HAP-1 (cell line): ENCODE measurements around the gene C16orf92.

Experiments used
- DNase-seq, 2 experiments: peaks; one replicate each; pipeline ENCODE4 v3.0.0-alpha.2; 2016 to 2020; ENCODE audit warnings: low spot score in 2 of 2
- H3K27me3 ChIP-seq: fragments of 250-450 bp; sonication (Bioruptor Pico); 2 replicates; pipeline ENCODE4 v1.5.1; 2020; ENCODE audit warnings: low read depth, mild to moderate bottlenecking, moderate library complexity
- H3K36me3 ChIP-seq: fragments of 250-450 bp; sonication (Bioruptor Pico); replicated peaks from 2 replicates; pipeline ENCODE4 v1.5.1; 2020; ENCODE audit warnings: mild to moderate bottlenecking
- H3K4me1 ChIP-seq: fragments of 250-450 bp; sonication (Bioruptor Pico); 2 replicates; pipeline ENCODE4 v1.5.1; 2020; ENCODE audit warnings: mild to moderate bottlenecking
- H3K4me3 ChIP-seq: fragments of 250-450 bp; sonication (Bioruptor Pico); 2 replicates; pipeline ENCODE4 v1.5.1; 2020; ENCODE audit warnings: mild to moderate bottlenecking, moderate library complexity
- H3K9me3 ChIP-seq: fragments of 250-450 bp; sonication (Bioruptor Pico); 2 replicates; pipeline ENCODE4 v1.5.1; 2020; ENCODE audit warnings: mild to moderate bottlenecking, moderate library complexity
- in situ Hi-C: fragments of 300-500 bp; cut with MboI; formaldehyde crosslinking; loops from 3 replicates; pipeline ENCODE4 v1.14.3; 2020; ENCODE audit warnings: low sequenced_read_pairs, inconsistent platforms, mixed read lengths

Gene C16orf92

DNA sequence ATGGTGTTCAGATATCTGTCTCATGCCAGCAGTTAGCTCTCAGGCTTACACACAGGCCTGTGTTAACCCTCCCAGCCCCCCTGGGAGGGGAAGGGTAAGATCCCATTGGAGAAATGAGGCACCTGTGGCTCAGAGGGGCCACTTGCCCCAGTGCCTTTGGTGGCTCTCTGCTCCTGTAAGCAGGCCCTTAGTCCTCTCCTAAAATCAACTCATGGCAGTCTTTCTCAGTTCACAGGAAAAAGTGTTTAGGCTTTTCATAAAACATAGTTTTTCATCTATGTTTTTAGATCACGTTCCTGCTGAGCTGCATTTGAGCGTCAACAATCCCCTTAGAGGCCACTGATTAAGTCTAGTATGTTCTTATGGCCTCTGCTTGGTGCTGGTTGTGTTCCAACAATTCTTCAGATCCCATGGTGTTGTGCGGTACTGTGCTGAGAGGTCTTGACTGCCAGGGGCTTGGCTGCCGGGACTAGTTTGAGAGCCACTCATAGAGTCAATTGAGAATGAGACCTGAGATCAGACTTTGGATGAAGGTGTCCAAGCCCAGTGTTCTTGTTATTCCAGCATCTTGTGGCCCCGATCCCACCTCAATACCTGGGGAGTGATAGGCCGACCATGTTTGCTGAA lies 38.7 kb upstream of the C16orf92 start:
- DNase-seq, result no peak
- in situ Hi-C loops, result no loop called here
- Histone ChIP-seq H3K36me3 (peaks cover 92% of the 10 kb centered on the region), H3K4me1 (no peaks in the 10 kb centered on the region), H3K9me3 (no peaks in the 10 kb centered on the region), H3K27me3 (no peaks in the 10 kb centered on the region), H3K4me3 (no peak overlapping the region)

DNA sequence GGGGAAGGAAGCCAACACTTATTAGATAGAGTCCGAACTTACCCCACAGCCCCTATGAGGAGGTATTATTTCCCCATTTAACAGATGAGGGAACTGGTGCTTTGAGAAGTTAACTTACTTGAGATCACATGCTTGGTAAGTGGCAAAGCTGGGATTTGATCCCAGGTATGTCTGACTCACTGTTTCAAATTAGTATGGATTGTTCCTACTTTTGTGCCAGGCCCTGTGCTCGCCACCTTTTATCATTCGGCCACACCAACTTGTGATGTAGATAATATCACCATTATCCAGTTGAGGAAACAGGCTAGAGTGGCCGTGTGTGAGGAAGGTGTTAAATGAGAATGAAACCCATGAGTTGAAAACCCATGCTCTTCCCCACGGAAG lies 38.2 kb upstream of the C16orf92 start:
- no peak for DNase-seq
- H3K27me3 ChIP-seq, result no peaks in the 10 kb centered on the region
- H3K4me1 ChIP-seq, result no peaks in the 10 kb centered on the region
- no peak overlapping the region for H3K4me3 ChIP-seq
- peaks cover 90% of the 10 kb centered on the region for H3K36me3 ChIP-seq
- H3K9me3 ChIP-seq, result no peaks in the 10 kb centered on the region
- in situ Hi-C loops, result no loop called here

DNA sequence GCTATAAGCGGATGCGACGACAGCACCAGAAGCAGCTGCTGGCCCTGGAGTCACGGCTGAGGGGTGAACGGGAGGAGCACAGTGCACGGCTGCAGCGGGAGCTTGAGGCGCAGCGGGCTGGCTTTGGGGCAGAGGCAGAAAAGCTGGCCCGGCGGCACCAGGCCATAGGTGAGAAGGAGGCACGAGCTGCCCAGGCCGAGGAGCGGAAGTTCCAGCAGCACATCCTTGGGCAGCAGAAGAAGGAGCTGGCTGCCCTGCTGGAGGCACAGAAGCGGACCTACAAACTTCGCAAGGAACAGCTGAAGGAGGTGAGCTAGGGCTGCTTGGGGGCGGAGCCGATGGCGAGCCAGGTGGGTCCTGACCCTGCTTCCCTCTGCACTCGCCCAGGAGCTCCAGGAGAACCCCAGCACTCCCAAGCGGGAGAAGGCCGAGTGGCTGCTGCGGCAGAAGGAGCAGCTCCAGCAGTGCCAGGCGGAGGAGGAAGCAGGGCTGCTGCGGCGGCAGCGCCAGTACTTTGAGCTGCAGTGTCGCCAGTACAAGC lies 37.7 kb upstream of the C16orf92 start:
- no peaks in the 10 kb centered on the region for H3K9me3 ChIP-seq
- DNase-seq, result no peak
- H3K4me1 ChIP-seq, result no peaks in the 10 kb centered on the region
- in situ Hi-C loops, result no loop called here
- peaks cover 90% of the 10 kb centered on the region for H3K36me3 ChIP-seq
- no peak overlapping the region for H3K4me3 ChIP-seq
- H3K27me3 ChIP-seq, result no peaks in the 10 kb centered on the region

DNA sequence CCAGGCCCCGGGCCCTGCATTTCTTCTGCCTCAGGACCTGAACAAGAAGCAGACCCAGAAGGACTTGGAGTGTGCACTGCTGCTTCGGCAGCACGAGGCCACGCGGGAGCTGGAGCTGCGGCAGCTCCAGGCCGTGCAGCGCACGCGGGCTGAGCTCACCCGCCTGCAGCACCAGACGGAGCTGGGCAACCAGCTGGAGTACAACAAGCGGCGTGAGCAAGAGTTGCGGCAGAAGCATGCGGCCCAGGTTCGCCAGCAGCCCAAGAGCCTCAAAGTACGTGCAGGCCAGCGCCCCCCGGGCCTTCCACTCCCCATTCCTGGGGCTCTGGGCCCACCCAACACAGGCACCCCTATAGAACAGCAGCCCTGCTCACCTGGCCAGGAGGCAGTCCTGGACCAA lies 36.8 kb upstream of the C16orf92 start:
- in situ Hi-C loops, result no loop called here
- Histone ChIP-seq H3K4me1 (no peaks in the 10 kb centered on the region), H3K9me3 (no peaks in the 10 kb centered on the region), H3K4me3 (no peak overlapping the region), H3K36me3 (peaks cover 90% of the 10 kb centered on the region), H3K27me3 (no peaks in the 10 kb centered on the region)
- DNase-seq, result no peak

DNA sequence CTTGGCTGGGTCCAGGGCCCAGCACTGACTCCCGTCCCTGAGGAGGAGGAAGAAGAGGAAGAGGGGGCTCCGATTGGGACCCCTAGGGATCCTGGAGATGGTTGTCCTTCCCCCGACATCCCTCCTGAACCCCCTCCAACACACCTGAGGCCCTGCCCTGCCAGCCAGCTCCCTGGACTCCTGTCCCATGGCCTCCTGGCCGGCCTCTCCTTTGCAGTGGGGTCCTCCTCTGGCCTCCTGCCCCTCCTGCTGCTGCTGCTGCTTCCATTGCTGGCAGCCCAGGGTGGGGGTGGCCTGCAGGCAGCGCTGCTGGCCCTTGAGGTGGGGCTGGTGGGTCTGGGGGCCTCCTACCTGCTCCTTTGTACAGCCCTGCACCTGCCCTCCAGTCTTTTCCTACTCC lies 36.1 kb upstream of the C16orf92 start:
- in situ Hi-C loops, result no loop called here
- Histone ChIP-seq H3K36me3 (peaks cover 84% of the 10 kb centered on the region), H3K4me1 (no peaks in the 10 kb centered on the region), H3K4me3 (no peak overlapping the region), H3K9me3 (no peaks in the 10 kb centered on the region), H3K27me3 (no peaks in the 10 kb centered on the region)
- DNase-seq, result no peak

DNA sequence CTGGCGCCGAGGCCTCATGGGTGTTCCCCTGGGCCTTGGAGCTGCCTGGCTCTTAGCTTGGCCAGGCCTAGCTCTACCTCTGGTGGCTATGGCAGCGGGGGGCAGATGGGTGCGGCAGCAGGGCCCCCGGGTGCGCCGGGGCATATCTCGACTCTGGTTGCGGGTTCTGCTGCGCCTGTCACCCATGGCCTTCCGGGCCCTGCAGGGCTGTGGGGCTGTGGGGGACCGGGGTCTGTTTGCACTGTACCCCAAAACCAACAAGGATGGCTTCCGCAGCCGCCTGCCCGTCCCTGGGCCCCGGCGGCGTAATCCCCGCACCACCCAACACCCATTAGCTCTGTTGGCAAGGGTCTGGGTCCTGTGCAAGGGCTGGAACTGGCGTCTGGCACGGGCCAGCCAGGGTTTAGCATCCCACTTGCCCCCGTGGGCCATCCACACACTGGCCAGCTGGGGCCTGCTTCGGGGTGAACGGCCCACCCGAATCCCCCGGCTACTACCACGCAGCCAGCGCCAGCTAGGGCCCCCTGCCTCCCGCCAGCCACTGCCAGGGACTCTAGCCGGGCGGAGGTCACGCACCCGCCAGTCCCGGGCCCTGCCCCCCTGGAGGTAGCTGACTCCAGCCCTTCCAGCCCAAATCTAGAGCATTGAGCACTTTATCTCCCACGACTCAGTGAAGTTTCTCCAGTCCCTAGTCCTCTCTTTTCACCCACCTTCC lies 35.5 kb upstream of the C16orf92 start:
- no peak for DNase-seq
- in situ Hi-C loops, result no loop called here
- Histone ChIP-seq H3K36me3 (peaks cover 82% of the 10 kb centered on the region), H3K4me1 (no peaks in the 10 kb centered on the region), H3K27me3 (no peaks in the 10 kb centered on the region), H3K9me3 (no peaks in the 10 kb centered on the region), H3K4me3 (no peak overlapping the region)

DNA sequence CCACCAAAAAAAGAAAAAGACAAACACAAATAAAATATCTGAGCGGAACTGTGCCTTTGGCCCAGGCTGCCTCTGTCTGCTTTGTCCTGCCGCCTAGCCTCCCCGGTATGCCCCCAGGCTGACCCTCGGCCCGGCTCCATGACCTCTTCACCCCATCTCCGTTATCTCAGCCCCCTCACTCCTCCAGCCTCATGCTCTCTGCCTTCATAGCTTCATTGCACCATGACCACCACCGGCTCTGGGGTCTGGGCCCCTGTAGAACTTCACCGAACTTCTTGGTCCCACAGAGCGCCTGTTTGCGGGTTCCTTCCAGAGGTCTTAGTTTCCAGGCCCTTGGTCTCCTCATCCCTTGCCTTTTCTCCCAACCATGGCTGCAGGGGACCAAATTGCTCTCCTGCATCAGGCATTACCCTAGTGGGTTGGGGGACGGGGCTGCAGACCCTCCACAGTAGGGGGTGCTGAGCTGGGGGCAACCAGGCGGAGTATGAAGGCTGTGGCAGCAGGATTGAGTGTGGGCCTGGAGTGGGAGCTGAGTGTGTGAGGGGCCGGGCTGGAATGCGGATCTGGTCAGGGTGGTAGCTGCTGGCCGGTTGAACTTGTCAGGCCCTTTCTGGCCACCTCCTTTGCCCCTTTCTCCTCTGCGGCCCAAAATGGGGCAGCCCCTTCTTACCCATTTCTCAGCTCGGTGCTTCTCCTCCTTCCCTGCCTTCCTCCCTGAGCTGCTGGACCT lies 34.5 kb upstream of the C16orf92 start:
- no peak for DNase-seq
- Histone ChIP-seq H3K9me3 (no peaks in the 10 kb centered on the region), H3K36me3 (peaks cover 82% of the 10 kb centered on the region), H3K4me3 (no peak overlapping the region), H3K27me3 (no peaks in the 10 kb centered on the region), H3K4me1 (no peaks in the 10 kb centered on the region)
- in situ Hi-C loops, result no loop called here

DNA sequence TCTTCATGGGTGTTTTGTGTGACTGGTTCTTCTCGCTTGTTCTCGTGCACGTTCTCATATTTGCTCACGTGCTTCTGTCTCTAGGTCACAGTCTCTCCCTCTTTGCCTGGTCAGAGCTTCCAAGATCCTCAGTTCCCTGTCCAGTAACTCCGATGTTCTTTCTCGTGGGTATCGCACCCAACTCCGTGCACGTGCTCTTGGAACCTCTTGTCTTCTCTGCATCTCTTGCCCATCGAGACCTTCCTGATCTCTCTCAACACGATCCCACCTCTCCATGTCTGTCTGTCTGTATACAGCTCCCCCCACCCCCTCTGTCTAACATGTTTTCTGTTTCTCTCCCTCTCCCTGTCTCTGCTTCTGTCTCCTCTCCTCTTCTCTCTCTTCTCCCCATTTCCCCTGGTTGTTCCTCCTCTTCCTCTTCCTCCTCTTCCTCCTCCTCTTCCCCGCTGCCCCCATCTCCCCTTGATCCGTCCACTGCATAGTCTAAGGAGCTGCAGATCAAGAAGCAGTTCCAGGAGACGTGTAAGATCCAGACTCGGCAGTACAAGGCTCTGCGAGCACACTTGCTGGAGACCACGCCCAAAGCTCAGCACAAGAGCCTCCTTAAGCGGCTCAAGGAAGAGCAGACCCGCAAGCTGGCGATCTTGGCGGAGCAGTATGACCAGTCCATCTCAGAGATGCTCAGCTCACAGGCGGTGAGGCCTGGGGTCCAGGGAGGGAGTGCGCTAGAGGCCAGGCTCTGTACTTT lies 33.7 kb upstream of the C16orf92 start:
- Histone ChIP-seq H3K36me3 (peaks cover 80% of the 10 kb centered on the region), H3K9me3 (no peaks in the 10 kb centered on the region), H3K4me3 (no peak overlapping the region), H3K27me3 (no peaks in the 10 kb centered on the region), H3K4me1 (no peaks in the 10 kb centered on the region; the same call in 1 of the 2 replicates)
- no peak for DNase-seq
- in situ Hi-C loops, result no loop called here

DNA sequence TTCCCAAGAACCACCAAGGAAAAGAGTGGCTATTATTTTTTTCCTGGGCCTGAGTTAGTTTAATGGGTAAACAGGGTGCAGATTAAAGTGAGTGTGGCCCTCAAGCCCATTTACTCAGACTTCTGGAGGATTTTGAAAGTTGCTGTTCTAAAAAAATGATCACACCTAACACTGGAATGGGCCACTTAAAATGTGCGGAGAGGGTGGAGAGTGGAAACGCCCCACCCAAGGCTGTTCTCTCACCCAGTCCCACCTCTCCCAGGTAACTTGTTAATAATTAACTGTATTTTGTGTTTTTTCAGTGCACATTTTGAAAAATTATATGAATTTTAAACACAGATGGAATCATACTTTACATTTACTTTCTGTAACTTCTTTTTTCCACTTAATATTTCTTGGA lies 33.0 kb upstream of the C16orf92 start:
- peaks cover 78% of the 10 kb centered on the region for H3K36me3 ChIP-seq
- H3K4me3 ChIP-seq, result no peak overlapping the region
- no peak for DNase-seq
- H3K4me1 ChIP-seq, result peaks cover 6% of the 10 kb centered on the region
- no peaks in the 10 kb centered on the region for H3K9me3 ChIP-seq
- in situ Hi-C loops, result no loop called here
- H3K27me3 ChIP-seq, result no peaks in the 10 kb centered on the region

DNA sequence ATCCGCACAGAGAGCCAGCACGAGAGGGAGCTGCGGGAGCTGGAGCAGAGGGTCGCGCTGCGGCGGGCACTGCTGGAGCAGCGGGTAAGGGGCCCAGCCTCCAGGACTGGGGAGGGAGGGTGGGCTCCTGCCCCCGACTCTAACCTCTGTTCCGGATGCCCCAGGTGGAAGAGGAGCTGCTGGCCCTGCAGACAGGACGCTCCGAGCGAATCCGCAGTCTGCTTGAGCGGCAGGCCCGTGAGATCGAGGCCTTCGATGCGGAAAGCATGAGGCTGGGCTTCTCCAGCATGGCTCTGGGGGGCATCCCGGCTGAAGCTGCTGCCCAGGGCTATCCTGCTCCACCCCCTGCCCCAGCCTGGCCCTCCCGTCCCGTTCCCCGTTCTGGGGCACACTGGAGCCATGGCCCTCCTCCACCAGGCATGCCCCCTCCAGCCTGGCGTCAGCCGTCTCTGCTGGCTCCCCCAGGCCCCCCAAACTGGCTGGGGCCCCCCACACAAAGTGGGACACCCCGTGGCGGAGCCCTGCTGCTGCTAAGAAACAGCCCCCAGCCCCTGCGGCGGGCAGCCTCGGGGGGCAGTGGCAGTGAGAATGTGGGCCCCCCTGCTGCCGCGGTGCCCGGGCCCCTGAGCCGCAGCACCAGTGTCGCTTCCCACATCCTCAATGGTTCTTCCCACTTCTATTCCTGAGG lies 32.0 kb upstream of the C16orf92 start:
- in situ Hi-C loops, result no loop called here

DNA sequence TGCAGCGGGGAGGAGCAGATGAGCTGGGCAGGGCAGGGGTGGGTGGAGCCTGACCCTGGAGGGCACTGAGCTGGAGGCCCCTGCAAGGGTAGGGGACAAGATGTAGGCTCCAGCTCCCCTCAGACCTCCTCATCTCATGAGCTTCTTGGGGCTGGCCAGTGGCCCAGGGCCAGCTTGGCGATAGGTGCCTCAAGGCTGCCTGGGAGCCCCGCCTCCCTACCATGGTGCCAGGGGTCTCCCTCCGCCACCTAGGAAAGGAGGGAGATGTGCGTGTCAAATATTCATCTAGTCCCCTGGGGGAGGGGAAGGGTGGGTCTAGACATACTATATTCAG lies 31.5 kb upstream of the C16orf92 start:
- Histone ChIP-seq H3K4me3 (no peak overlapping the region), H3K9me3 (no peaks in the 10 kb centered on the region), H3K36me3 (peaks cover 67% of the 10 kb centered on the region), H3K4me1 (peaks cover 8% of the 10 kb centered on the region), H3K27me3 (no peaks in the 10 kb centered on the region)
- no peak for DNase-seq
- in situ Hi-C loops, result no loop called here

More for the DNA sequence above, 32.0 kb upstream of the C16orf92 start:
- Histone ChIP-seq H3K36me3 (peaks cover 68% of the 10 kb centered on the region), H3K9me3 (no peaks in the 10 kb centered on the region), H3K4me1 (peaks cover 8% of the 10 kb centered on the region), H3K27me3 (no peaks in the 10 kb centered on the region), H3K4me3 (no peak overlapping the region)
- DNase-seq, result no peak

DNA sequence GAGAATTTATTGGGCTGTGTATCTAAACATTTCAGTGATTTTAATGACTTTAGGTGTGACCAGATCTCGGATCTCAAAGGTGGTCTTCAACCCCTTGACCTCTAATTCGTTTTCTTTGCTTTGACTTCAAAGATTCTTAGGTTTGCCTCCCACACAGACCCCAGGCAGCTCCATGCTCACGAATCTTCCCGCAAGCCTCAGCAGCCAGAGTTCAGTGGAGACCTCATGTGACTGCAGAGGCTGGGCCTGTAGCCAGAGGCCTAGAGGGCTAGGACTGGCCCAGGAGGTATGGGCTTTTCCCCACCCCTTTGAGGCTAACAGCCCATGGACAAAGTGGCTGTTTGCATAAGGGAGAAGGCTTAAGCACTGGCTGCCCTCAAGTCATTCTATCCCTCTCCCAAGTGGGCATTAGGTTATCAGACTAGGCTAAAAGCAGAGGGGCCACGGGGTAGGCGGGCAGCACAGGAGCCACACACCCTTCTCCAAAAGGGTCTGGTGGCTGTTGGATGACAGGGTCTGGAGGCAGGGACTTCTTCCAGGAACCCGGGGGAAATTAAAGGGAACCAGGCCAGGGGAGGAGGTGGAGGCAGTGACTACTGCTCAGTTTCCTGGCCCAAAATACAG lies 30.5 kb upstream of the C16orf92 start:
- Histone ChIP-seq H3K27me3 (no peaks in the 10 kb centered on the region), H3K4me3 (no peak overlapping the region), H3K4me1 (peaks cover 13% of the 10 kb centered on the region), H3K9me3 (no peaks in the 10 kb centered on the region), H3K36me3 (peaks cover 59% of the 10 kb centered on the region)
- no peak for DNase-seq
- in situ Hi-C loops, result no loop called here
